GM18909 (cell line): ENCODE data around the gene TRIM15.

ENCODE experiments used
- ATAC-seq: cut with Tn5 transposase; IDR thresholded peaks from one replicate; pipeline ENCODE4 v1.9.1; 2021; ENCODE audit warnings: mild to moderate bottlenecking; ENCODE audit not compliant: unreplicated experiment, poor library complexity

TRIM15 gene

GRCh38 chr6:30194797-30195690 lies 31.7 kb downstream of the TRIM15 start:
- no peak for ATAC-seq

GRCh38 chr6:30195951-30196350 lies 32.6 kb downstream of the TRIM15 start:
- ATAC-seq, result no peak

- no peak for ATAC-seq
Observed at GRCh38 chr6:30196376-30196775, 33.0 kb downstream of the TRIM15 start.

GRCh38 chr6:30198166-30199084 lies 35.1 kb downstream of the TRIM15 start:
- no peak for ATAC-seq

GRCh38 chr6:30200551-30201281 lies 37.4 kb downstream of the TRIM15 start:
- ATAC-seq, result no peak

GRCh38 chr6:30202366-30202765 lies 39.0 kb downstream of the TRIM15 start:
- ATAC-seq, result no peak

GRCh38 chr6:30204116-30204515 lies 40.8 kb downstream of the TRIM15 start:
- no peak for ATAC-seq

GRCh38 chr6:30206152-30206551 lies 42.8 kb downstream of the TRIM15 start:
- ATAC-seq, result no peak

GRCh38 chr6:30206799-30207618 lies 43.7 kb downstream of the TRIM15 start:
- no peak for ATAC-seq

GRCh38 chr6:30207619-30208295 lies 44.4 kb downstream of the TRIM15 start:
- no peak for ATAC-seq

GRCh38 chr6:30211306-30211705 lies 48.0 kb downstream of the TRIM15 start:
- no peak for ATAC-seq

GRCh38 chr6:30211899-30212298 lies 48.6 kb downstream of the TRIM15 start:
- no peak for ATAC-seq

GRCh38 chr6:30212865-30213666 lies 49.7 kb downstream of the TRIM15 start, which contains the start of gene TRIM26:
Gene TRIM26 (minus strand): TSS chr6:30213406. CDS start chr6:30199103, 14,303 bp downstream.
- ATAC-seq, result peak; percentile 84

GRCh38 chr6:30213667-30213956 lies 50.3 kb downstream of the TRIM15 start:
- no peak for ATAC-seq

- peak; percentile 57 for ATAC-seq
Observed at GRCh38 chr6:30213957-30214656, 50.8 kb downstream of the TRIM15 start.

GRCh38 chr6:30214657-30214982 lies 51.3 kb downstream of the TRIM15 start:
- no peak for ATAC-seq

GRCh38 chr6:30216096-30216495 lies 52.8 kb downstream of the TRIM15 start:
- no peak for ATAC-seq

GRCh38 chr6:30219244-30219643 lies 55.9 kb downstream of the TRIM15 start:
- ATAC-seq, result no peak
